SK-N-SH treated with all-trans-retinoic acid at 6 μM for 48 hours (cell line): Measurements from ENCODE around the gene RAPGEF5.

ENCODE experiments used
- ATAC-seq: fragments of 200-7000 bp; cut with Tn5 transposase; 3 replicates; pipeline ENCODE4 v1.9.1; 2020; ENCODE audit warnings: mild to moderate bottlenecking, moderate library complexity
- ARNTL ChIP-seq: fragments of 450-650 bp; formaldehyde crosslinking; IDR thresholded peaks from 2 replicates; pipeline ENCODE4 v1.5.0; 2020; ENCODE audit warnings: low read depth, mild to moderate bottlenecking, moderate library complexity, borderline replicate concordance
- BACH2 ChIP-seq: fragments of 250-450 bp; sonication (Bioruptor Pico); IDR thresholded peaks from 2 replicates; pipeline ENCODE4 v1.9.0; 2021; ENCODE audit warnings: mild to moderate bottlenecking, borderline replicate concordance
- CSDC2 ChIP-seq: fragments of 250-450 bp; sonication (Bioruptor Pico); IDR thresholded peaks from 2 replicates; pipeline ENCODE4 v1.5.0; 2020; ENCODE audit warnings: mild to moderate bottlenecking, moderate library complexity
- GLIS3 ChIP-seq: fragments of 250-450 bp; sonication (Bioruptor Pico); IDR thresholded peaks from 2 replicates; pipeline ENCODE4 v1.5.0; 2020; ENCODE audit warnings: mild to moderate bottlenecking, moderate library complexity
- ISL1 ChIP-seq: fragments of 250-450 bp; sonication (Bioruptor Pico); IDR thresholded peaks from 2 replicates; pipeline ENCODE4 v2.1.2; 2022; ENCODE audit warnings: mild to moderate bottlenecking, moderate library complexity
- PPARA ChIP-seq: fragments of 250-450 bp; sonication (Bioruptor Pico); IDR thresholded peaks from 2 replicates; pipeline ENCODE4 v1.5.0; 2020; ENCODE audit warnings: mild to moderate bottlenecking, borderline replicate concordance
- SNAI2 ChIP-seq: fragments of 250-450 bp; sonication (Bioruptor Pico); IDR thresholded peaks from 2 replicates; pipeline ENCODE4 v1.5.0; 2020; ENCODE audit warnings: mild to moderate bottlenecking, moderate library complexity
- TCF4 ChIP-seq: fragments of 250-450 bp; sonication (Bioruptor Pico); IDR thresholded peaks from 2 replicates; pipeline ENCODE4 v1.8.0; 2021; ENCODE audit warnings: mild to moderate bottlenecking, moderate library complexity, borderline replicate concordance
- TOX ChIP-seq: fragments of 250-450 bp; sonication (Bioruptor Pico); IDR thresholded peaks from 2 replicates; pipeline ENCODE4 v1.8.0; 2021; ENCODE audit warnings: mild to moderate bottlenecking, moderate library complexity, borderline replicate concordance
- ZC3H10 ChIP-seq: fragments of 250-450 bp; sonication (Bioruptor Pico); IDR thresholded peaks from 2 replicates; pipeline ENCODE4 v1.5.1; 2021; ENCODE audit warnings: mild to moderate bottlenecking, moderate library complexity
- ZFP3 ChIP-seq: fragments of 250-450 bp; sonication (Bioruptor Pico); IDR thresholded peaks from 2 replicates; pipeline ENCODE4 v1.5.0; 2020; ENCODE audit warnings: mild to moderate bottlenecking, moderate library complexity
- ZFP30 ChIP-seq: fragments of 450-650 bp; formaldehyde crosslinking; IDR thresholded peaks from 2 replicates; pipeline ENCODE4 v1.5.0; 2022; ENCODE audit warnings: mild to moderate bottlenecking, moderate library complexity
- ZNF565 ChIP-seq: fragments of 450-650 bp; formaldehyde crosslinking; conservative IDR thresholded peaks from 2 replicates; pipeline ENCODE4 v1.5.0; 2020; ENCODE audit warnings: low read depth, mild to moderate bottlenecking, moderate library complexity
- ZNF70 ChIP-seq: fragments of 450-650 bp; formaldehyde crosslinking; IDR thresholded peaks from 2 replicates; pipeline ENCODE4 v1.5.0; 2020; ENCODE audit warnings: mild to moderate bottlenecking, moderate library complexity
- ZNF8 ChIP-seq: fragments of 450-650 bp; formaldehyde crosslinking; IDR thresholded peaks from 2 replicates; pipeline ENCODE4 v1.5.0; 2020; ENCODE audit warnings: mild to moderate bottlenecking, moderate library complexity
- TF ChIP-seq, protein P1 (sequence below): fragments of 250-450 bp; sonication (Bioruptor Pico); IDR thresholded peaks from 2 replicates; pipeline ENCODE4 v1.8.0; 2020; ENCODE audit warnings: mild to moderate bottlenecking, moderate library complexity, borderline replicate concordance
- TF ChIP-seq, protein P2 (sequence below): fragments of 250-450 bp; sonication (Bioruptor Pico); IDR thresholded peaks from 2 replicates; pipeline ENCODE4 v1.8.0; 2021; ENCODE audit warnings: low read depth, mild to moderate bottlenecking, moderate library complexity, borderline replicate concordance
- TF ChIP-seq, protein P3 (sequence below): fragments of 250-450 bp; sonication (Bioruptor Pico); IDR thresholded peaks from 2 replicates; pipeline ENCODE4 v1.5.0; 2020; ENCODE audit warnings: mild to moderate bottlenecking, moderate library complexity
- TF ChIP-seq, protein P4 (sequence below): fragments of 250-450 bp; sonication (Bioruptor Pico); IDR thresholded peaks from 2 replicates; pipeline ENCODE4 v1.5.1; 2020; ENCODE audit warnings: low read depth, mild to moderate bottlenecking, moderate library complexity

RAPGEF5 gene

DNA sequence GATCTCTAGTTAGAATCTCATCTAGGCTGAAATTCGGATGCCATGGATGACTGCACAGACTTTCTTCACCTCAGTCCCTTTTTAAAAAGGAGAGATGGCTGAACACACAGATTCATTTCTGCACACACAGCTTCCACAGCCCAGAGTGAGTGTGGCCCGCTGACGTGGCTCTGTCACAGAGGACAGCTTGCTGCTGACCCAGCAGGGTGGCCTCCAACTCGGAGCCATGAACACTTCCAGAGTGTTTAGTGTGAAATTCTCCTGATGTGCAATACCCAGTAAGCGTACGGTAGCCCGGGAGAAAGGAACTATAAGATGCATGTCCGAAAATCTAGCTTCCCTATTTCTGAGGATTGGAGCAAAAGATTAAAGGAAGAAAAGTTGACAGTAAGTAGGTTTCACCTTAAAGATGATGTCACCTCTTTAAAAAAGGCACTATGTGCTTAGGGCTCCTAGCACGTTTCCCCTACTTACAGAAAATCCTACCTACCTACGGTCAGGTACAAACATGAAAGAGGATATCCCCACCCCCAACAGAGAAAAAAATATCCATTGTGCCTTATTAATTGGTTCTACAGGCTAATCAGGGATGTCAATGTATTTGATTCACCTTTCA, 162.2 kb downstream of the RAPGEF5 start (continued):
- no peak for TF ChIP-seq BACH2 (CRISPR knock-in tag)
- no peak for TF ChIP-seq ZNF565 (CRISPR knock-in tag)
- TF ChIP-seq, all 23 proteins: peak for 0

DNA sequence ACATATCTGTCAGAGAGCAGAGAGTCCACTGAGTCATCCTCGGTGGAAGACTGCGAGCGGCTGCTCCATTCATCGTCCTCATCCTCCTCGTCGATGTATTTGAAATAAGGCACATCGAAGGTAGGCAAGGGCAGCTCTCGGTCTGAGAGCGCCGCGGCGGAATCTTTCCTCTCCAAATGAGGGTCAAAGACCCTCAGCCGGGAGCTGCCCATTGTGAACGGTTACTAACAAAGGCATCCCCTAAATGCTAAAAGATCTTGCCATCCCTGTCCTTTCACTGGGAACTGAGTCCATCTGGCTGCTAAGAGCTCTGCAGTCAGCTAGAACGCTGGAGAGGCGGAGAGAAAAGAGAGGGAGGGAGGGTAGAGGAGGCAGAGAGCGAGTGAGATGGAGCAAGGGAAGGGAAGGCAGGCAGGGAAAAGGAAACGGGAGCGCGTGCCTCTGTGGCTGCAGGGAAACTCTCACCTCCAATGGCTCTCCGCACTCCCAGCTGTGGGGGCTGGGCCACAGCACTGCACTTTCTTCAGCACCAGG, 163.4 kb downstream of the RAPGEF5 start:
- TF ChIP-seq ARNTL (CRISPR knock-in tag) = no peak
- TF ChIP-seq, protein P1, sequence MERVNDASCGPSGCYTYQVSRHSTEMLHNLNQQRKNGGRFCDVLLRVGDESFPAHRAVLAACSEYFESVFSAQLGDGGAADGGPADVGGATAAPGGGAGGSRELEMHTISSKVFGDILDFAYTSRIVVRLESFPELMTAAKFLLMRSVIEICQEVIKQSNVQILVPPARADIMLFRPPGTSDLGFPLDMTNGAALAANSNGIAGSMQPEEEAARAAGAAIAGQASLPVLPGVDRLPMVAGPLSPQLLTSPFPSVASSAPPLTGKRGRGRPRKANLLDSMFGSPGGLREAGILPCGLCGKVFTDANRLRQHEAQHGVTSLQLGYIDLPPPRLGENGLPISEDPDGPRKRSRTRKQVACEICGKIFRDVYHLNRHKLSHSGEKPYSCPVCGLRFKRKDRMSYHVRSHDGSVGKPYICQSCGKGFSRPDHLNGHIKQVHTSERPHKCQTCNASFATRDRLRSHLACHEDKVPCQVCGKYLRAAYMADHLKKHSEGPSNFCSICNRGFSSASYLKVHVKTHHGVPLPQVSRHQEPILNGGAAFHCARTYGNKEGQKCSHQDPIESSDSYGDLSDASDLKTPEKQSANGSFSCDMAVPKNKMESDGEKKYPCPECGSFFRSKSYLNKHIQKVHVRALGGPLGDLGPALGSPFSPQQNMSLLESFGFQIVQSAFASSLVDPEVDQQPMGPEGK (CRISPR knock-in tag) = no peak
- TF ChIP-seq SNAI2 = no peak
- TF ChIP-seq ZFP30 (CRISPR knock-in tag) = no peak
- TF ChIP-seq ZC3H10 (CRISPR knock-in tag) = no peak
- TF ChIP-seq, protein P2, sequence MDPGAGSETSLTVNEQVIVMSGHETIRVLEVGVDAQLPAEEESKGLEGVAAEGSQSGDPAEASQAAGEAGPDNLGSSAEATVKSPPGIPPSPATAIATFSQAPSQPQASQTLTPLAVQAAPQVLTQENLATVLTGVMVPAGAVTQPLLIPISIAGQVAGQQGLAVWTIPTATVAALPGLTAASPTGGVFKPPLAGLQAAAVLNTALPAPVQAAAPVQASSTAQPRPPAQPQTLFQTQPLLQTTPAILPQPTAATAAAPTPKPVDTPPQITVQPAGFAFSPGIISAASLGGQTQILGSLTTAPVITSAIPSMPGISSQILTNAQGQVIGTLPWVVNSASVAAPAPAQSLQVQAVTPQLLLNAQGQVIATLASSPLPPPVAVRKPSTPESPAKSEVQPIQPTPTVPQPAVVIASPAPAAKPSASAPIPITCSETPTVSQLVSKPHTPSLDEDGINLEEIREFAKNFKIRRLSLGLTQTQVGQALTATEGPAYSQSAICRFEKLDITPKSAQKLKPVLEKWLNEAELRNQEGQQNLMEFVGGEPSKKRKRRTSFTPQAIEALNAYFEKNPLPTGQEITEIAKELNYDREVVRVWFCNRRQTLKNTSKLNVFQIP (CRISPR knock-in tag) = no peak
- ATAC-seq = no peak; the same call in 1 of the 3 replicates

DNA sequence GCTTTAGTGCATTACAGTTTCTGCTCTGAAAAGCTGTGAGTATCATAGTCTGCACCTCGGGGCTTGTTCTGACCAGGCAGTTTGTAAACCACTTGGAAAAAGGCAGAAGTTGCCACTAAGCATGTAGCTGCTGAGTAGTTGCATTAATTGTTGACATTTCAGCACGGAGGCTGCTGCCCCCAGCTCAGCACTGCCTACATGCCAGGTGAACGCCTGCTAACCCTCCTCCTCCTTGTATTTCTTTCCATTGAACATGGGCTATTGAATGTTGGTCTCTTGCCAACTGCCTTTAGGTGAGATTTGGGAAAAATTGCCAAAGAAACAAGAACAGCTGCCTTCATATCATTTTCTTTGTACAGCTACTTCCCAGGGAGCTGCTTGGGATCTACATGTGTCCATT, 164.2 kb downstream of the RAPGEF5 start:
- no peak for TF ChIP-seq ISL1 (CRISPR knock-in tag)
- TF ChIP-seq, protein P3, sequence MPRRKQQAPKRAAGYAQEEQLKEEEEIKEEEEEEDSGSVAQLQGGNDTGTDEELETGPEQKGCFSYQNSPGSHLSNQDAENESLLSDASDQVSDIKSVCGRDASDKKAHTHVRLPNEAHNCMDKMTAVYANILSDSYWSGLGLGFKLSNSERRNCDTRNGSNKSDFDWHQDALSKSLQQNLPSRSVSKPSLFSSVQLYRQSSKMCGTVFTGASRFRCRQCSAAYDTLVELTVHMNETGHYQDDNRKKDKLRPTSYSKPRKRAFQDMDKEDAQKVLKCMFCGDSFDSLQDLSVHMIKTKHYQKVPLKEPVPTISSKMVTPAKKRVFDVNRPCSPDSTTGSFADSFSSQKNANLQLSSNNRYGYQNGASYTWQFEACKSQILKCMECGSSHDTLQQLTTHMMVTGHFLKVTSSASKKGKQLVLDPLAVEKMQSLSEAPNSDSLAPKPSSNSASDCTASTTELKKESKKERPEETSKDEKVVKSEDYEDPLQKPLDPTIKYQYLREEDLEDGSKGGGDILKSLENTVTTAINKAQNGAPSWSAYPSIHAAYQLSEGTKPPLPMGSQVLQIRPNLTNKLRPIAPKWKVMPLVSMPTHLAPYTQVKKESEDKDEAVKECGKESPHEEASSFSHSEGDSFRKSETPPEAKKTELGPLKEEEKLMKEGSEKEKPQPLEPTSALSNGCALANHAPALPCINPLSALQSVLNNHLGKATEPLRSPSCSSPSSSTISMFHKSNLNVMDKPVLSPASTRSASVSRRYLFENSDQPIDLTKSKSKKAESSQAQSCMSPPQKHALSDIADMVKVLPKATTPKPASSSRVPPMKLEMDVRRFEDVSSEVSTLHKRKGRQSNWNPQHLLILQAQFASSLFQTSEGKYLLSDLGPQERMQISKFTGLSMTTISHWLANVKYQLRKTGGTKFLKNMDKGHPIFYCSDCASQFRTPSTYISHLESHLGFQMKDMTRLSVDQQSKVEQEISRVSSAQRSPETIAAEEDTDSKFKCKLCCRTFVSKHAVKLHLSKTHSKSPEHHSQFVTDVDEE (CRISPR knock-in tag) = no peak
- TF ChIP-seq, protein P4, sequence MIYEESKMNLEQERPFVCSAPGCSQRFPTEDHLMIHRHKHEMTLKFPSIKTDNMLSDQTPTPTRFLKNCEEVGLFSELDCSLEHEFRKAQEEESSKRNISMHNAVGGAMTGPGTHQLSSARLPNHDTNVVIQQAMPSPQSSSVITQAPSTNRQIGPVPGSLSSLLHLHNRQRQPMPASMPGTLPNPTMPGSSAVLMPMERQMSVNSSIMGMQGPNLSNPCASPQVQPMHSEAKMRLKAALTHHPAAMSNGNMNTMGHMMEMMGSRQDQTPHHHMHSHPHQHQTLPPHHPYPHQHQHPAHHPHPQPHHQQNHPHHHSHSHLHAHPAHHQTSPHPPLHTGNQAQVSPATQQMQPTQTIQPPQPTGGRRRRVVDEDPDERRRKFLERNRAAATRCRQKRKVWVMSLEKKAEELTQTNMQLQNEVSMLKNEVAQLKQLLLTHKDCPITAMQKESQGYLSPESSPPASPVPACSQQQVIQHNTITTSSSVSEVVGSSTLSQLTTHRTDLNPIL (CRISPR knock-in tag) = no peak
- no peak for TF ChIP-seq ZNF565 (CRISPR knock-in tag)
- TF ChIP-seq ZFP30 (CRISPR knock-in tag) = no peak
- TF ChIP-seq ARNTL (CRISPR knock-in tag) = no peak
- no peak for TF ChIP-seq TCF4 (CRISPR knock-in tag)
- TF ChIP-seq BACH2 (CRISPR knock-in tag) = no peak
- no peak for TF ChIP-seq CSDC2 (CRISPR knock-in tag)

DNA sequence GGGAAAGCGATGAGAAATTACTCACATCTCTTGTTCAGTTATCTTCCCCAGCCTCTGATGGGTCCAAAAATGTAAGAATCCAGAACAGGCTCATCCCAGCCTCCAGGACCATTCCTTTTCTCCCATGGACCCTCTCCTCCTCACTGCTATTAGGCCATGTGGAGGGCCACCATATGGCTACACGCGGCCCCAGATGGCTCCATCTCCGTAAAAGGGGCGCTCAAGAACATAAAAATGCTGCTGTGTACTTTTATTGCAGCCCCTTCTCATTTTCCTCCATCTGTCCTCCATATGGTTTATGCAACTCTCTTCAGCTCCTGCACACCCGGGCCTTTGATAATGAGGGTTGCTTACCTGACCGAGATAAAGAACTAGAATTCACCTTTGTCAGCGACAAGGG, 166.2 kb downstream of the RAPGEF5 start:
- ATAC-seq = no peak
- TF ChIP-seq TOX (CRISPR knock-in tag) (no peak), ARNTL (CRISPR knock-in tag) (no peak), GLIS3 (CRISPR knock-in tag) (no peak), BACH2 (CRISPR knock-in tag) (no peak), PPARA (CRISPR knock-in tag) (no peak), ZC3H10 (CRISPR knock-in tag) (no peak), ZNF565 (CRISPR knock-in tag) (no peak), ZFP3 (CRISPR knock-in tag) (no peak), ZNF8 (CRISPR knock-in tag) (no peak), ZNF70 (CRISPR knock-in tag) (no peak)
- TF ChIP-seq, protein P4 (CRISPR knock-in tag) = no peak
- TF ChIP-seq, protein P3 (CRISPR knock-in tag) = no peak
- TF ChIP-seq, protein P1 (CRISPR knock-in tag) = no peak

More for the DNA sequence above, 164.2 kb downstream of the RAPGEF5 start:
- ATAC-seq = no peak
